GM06990 (cell line): Measurements from ENCODE around the gene EVA1B.

ENCODE experiments used
- DNase-seq: peaks from one replicate; pipeline ENCODE4 v3.0.0-alpha.2; 2011; ENCODE audit not compliant: insufficient read length; ENCODE audit errors: extremely low read depth
- H3K27me3 ChIP-seq: replicated peaks from 2 replicates; pipeline ENCODE4 v1.6.0; 2011; ENCODE audit warnings: low read length; ENCODE audit not compliant: control insufficient read depth, insufficient read depth
- H3K36me3 ChIP-seq: 2 replicates; pipeline ENCODE4 v1.5.1; 2011; ENCODE audit warnings: low read length; ENCODE audit not compliant: control insufficient read depth, insufficient read depth
- H3K4me3 ChIP-seq: replicated peaks from 2 replicates; pipeline ENCODE4 v1.5.1; 2011; ENCODE audit warnings: low read depth, mild to moderate bottlenecking, control low read depth, low read length
- CTCF ChIP-seq: IDR thresholded peaks from 2 replicates; pipeline ENCODE4 v1.5.1; 2011; ENCODE audit warnings: low read length, control low read depth, mild to moderate bottlenecking, inconsistent platforms; ENCODE audit not compliant: insufficient read depth, poor library complexity, severe bottlenecking

The EVA1B gene

GRCh38 chr1:36366091-36366661 lies 42.7 kb upstream of the EVA1B start:
- Histone ChIP-seq H3K27me3 (no peaks in the 10 kb centered on the region), H3K36me3 (peaks cover 9% of the 10 kb centered on the region), H3K4me3 (no peak overlapping the region)
- no peak for DNase-seq
- TF ChIP-seq CTCF, result no peak

GRCh38 chr1:36365381-36365780 lies 41.9 kb upstream of the EVA1B start:
- no peak for TF ChIP-seq CTCF
- no peak for DNase-seq
- H3K36me3 ChIP-seq, result peaks cover 9% of the 10 kb centered on the region
- H3K4me3 ChIP-seq, result no peak overlapping the region
- H3K27me3 ChIP-seq, result no peaks in the 10 kb centered on the region

GRCh38 chr1:36359911-36360550 lies 36.6 kb upstream of the EVA1B start:
- Histone ChIP-seq H3K27me3 (no peaks in the 10 kb centered on the region), H3K36me3 (peaks cover 22% of the 10 kb centered on the region), H3K4me3 (no peak overlapping the region)
- no peak for TF ChIP-seq CTCF
- DNase-seq, result no peak

GRCh38 chr1:36359383-36359782 lies 35.9 kb upstream of the EVA1B start:
- Histone ChIP-seq H3K27me3 (no peaks in the 10 kb centered on the region), H3K36me3 (peaks cover 27% of the 10 kb centered on the region), H3K4me3 (no peak overlapping the region)
- no peak for DNase-seq
- TF ChIP-seq CTCF, result no peak

DNA sequence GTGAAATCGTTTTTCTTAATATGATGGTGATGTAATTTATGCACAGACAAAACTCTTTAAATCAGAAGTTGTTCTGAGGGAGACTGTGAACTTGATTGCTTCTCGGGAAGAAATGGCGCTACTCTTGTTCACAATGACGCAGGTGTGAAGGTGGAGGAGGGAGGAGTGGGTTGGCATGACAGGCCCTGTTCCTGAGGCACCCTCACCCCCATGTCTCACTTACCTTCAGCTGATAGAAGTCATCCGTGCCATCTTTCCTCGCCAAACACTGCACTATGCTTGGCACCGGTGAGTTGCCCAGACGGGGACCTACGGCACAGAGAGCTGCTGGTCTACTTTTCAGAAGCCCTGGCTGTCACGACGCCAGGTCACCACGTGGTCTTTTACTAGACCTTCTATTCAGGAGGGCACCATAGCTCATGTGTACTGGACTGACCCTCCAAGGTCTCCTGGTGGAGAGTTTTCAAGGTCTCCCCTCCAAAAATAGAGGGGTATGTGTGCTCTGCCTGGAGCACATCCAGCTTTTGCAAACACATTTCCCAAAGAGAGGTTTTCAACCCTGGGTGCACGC lies 35.2 kb upstream of the EVA1B start:
- peaks cover 29% of the 10 kb centered on the region for H3K36me3 ChIP-seq
- no peak for DNase-seq
- H3K4me3 ChIP-seq, result no peak overlapping the region
- TF ChIP-seq CTCF, result no peak
- no peaks in the 10 kb centered on the region for H3K27me3 ChIP-seq
